ENCODE data around the gene SEMG2. TPM values are rescaled to one million over a fixed set of nuclear protein-coding genes. Genes with fewer than 3 reads are reported as not detected.

The SEMG2 gene, protein sequence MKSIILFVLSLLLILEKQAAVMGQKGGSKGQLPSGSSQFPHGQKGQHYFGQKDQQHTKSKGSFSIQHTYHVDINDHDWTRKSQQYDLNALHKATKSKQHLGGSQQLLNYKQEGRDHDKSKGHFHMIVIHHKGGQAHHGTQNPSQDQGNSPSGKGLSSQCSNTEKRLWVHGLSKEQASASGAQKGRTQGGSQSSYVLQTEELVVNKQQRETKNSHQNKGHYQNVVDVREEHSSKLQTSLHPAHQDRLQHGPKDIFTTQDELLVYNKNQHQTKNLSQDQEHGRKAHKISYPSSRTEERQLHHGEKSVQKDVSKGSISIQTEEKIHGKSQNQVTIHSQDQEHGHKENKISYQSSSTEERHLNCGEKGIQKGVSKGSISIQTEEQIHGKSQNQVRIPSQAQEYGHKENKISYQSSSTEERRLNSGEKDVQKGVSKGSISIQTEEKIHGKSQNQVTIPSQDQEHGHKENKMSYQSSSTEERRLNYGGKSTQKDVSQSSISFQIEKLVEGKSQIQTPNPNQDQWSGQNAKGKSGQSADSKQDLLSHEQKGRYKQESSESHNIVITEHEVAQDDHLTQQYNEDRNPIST
- not detected for total RNA-seq

DNA sequence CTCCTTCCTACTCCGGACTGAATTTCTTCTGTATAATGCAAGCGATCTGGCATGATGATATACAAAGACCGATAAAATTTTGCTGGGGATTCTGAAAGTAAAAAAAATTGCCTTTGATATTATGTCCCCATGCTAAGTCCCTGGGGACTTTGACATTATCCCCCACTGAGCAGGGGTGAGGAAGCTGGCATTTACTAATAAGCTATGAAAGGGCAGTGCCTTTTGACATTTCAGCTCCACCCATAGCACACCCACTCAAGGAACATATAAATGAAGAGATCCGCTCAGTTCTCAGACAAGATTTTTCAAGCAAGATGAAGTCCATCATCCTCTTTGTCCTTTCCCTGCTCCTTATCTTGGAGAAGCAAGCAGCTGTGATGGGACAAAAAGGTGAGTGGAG is at the start of gene SEMG2:
TSS of gene SEMG2 (plus strand) at position 298 of the 400 bp plus-strand sequence. CDS start at position 315, 17 bp downstream.
- H3K9me3 Mint-ChIP-seq: no peaks in the 10 kb centered on the region
- no peak within 1 kb of the TSS for H3K27ac Mint-ChIP-seq
- H3K27me3 Mint-ChIP-seq: peaks cover 32% of the 10 kb centered on the region
- no peak within 1 kb of the TSS for H3K4me3 Mint-ChIP-seq
- no peak for DNase-seq
- H3K36me3 Mint-ChIP-seq: no peaks in the 10 kb centered on the region
- H3K4me1 Mint-ChIP-seq: no peaks in the 10 kb centered on the region

DNA sequence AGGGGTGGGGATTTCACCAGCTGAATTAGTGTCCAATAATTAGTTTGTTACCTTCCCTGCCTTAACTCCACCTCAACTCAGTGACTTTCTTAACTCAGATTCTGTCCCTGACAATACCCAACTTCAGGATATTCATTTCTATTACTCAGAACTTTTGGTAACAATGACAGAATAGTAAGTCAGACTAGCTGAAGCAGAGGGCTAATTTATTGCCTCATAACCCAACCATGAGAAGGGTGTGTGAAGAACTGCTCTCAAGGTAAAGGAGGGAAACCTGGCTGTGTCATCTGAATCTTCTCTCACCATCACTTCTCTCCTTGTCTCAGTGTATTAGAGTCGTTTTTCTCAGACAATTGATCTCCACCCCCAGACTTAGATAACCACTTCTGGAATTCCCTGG is 47.7 kb upstream of the SEMG2 start:
- Mint-ChIP-seq H3K27ac (no peak overlapping the region), H3K27me3 (peaks cover 25% of the 10 kb centered on the region), H3K36me3 (no peaks in the 10 kb centered on the region), H3K4me3 (no peak overlapping the region), H3K4me1 (peaks cover 3% of the 10 kb centered on the region), H3K9me3 (peaks cover 6% of the 10 kb centered on the region)
- no peak for DNase-seq

DNA sequence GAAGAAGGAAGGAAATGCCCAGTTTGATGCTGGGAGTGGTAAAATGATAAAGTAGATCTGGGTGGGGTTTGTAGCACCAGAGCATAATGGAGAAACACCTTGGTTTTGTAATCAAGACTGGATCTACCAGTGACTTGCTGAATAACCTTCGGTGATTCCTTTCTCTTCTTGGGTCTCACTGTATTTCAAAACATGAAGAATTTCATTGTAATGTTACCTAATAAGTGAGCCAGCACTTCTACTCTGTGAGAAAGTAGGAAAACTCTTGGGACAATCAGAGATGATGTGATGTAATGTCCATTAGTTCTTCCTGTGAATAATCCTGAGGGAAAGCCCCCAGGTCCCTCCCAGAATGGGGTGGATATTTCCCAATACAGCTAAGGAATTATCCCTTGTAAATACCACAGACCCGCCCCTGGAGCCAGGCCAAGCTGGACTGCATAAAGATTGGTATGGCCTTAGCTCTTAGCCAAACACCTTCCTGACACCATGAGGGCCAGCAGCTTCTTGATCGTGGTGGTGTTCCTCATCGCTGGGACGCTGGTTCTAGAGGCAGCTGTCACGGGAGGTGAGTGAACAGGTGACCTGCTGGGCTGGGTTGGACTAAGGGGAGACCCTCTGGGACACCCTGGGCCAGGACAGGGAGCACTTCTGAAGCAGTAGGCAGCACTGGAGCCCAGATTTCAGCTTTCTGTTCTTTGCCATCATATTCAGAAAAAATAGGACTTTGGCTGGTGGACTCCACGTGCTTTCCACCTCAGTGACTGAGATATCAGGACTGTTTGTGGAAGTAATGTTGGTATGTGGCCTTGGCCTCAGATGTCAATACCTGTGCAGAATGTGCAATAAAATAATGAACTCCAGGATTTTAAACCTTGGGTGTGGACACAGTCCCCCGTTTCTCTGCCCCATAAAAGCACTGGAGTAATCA is 46.5 kb upstream of the SEMG2 start, which contains the start of gene PI3:
TSS of gene PI3 (plus strand) at position 469 of the 931 bp plus-strand sequence. CDS start at position 490, 21 bp downstream.
- Mint-ChIP-seq H3K36me3 (no peaks in the 10 kb centered on the region), H3K27me3 (peaks cover 25% of the 10 kb centered on the region), H3K4me3 (no peak within 1 kb of the TSS), H3K27ac (no peak within 1 kb of the TSS), H3K9me3 (peaks cover 5% of the 10 kb centered on the region), H3K4me1 (peaks cover 3% of the 10 kb centered on the region)
- DNase-seq: no peak

DNA sequence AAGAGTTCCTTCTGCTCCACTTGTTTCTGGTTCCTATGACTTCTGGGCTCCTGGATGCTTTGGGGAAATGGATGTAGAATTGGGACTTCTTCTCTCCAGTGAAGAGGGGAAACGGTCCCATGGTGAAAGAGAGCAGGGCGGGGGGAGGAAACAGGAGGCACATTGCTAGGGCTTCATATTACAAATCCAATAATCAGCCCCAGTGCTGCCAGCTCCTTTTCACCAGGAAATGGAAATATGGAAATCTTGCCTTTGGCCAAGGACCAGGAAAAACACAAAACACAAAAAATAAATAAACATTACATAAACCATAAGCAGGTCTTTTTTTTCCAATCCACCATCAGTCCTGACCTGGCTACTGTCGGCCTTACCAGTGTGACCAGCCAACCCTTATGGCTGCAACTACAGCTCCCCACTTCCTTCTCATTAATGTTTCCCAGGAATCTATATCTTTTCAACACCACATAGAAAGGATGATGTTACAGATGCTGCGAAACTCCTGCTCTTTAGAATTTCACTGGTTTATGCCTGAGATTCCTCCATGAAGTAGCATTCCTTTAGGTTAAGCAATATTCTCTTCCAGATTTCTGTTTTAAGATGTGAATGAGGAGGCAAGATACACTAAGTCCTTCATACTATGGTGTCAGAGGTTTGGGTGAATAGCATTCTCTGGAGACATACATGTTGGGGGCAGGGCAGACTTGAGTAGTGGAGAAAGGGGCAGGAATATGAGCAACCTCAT is 44.5 kb upstream of the SEMG2 start:
- H3K27ac Mint-ChIP-seq: no peak overlapping the region
- no peaks in the 10 kb centered on the region for H3K9me3 Mint-ChIP-seq
- H3K4me1 Mint-ChIP-seq: peaks cover 3% of the 10 kb centered on the region
- no peaks in the 10 kb centered on the region for H3K36me3 Mint-ChIP-seq
- DNase-seq: no peak
- H3K27me3 Mint-ChIP-seq: peaks cover 22% of the 10 kb centered on the region
- H3K4me3 Mint-ChIP-seq: no peak overlapping the region

DNA sequence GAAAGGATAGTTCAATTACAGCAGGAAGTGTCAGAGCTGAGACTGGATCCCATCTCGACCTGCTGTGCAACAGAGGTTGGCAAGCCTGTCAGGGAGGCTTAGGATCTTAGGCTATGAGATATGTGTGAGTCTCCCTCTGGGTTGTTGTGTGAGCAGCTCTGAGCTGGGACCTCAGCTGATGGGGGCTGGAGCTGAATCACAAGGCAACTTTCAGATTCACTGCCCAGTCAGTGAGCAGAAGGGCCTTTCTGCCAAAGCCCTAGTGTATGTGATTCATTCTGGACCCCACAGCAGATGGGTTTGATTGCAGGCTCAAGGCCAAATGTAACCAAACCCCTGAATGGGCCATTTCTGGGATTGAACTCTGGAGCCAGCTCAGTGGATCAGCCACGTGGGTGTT is 42.0 kb upstream of the SEMG2 start:
- Mint-ChIP-seq H3K27me3 (peaks cover 13% of the 10 kb centered on the region), H3K4me1 (no peaks in the 10 kb centered on the region), H3K9me3 (no peaks in the 10 kb centered on the region), H3K4me3 (no peak overlapping the region), H3K36me3 (no peaks in the 10 kb centered on the region), H3K27ac (no peak overlapping the region)
- DNase-seq: no peak

DNA sequence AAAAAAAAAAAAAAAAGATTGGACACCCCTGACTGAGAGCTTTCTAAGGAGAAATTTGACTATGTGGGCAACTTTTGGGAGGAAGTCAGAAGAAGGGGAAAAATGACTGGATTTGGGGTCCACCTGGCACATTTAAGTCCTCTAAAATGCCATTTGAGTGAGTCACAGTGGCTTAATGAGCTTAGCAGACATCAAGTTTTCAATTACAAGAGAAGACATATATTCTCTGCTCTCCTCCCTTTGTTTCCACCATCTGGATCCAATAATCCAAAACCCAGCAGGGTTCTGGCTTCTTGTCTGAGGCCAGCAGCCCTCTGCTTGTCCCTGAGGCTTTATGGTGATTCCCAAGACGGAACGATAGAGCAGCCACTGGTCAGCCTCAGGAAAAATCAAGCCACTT is 39.5 kb upstream of the SEMG2 start:
- H3K36me3 Mint-ChIP-seq: no peaks in the 10 kb centered on the region
- H3K27me3 Mint-ChIP-seq: peaks cover 8% of the 10 kb centered on the region
- H3K27ac Mint-ChIP-seq: no peak overlapping the region
- no peaks in the 10 kb centered on the region for H3K9me3 Mint-ChIP-seq
- H3K4me3 Mint-ChIP-seq: no peak overlapping the region
- H3K4me1 Mint-ChIP-seq: no peaks in the 10 kb centered on the region
- no peak for DNase-seq

DNA sequence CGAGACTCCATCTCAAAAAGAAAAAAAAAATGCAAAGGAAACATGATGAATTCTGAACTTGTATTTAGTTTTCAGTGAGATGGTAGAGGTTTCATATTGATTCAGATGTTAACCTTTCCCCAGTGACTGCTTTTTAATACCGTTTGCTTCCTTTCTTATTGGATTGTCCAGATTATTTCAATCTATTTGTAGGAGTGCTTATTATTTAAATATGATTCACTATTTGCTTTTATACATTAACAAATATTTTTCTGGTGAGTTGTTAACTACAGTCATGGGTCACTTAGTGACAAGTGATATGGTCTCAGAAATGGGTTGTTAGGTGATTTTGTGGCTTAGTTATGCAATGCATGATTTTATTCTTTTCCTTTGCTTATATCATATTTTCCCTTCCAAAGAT is 38.1 kb upstream of the SEMG2 start:
- H3K27me3 Mint-ChIP-seq: peaks cover 3% of the 10 kb centered on the region
- H3K4me1 Mint-ChIP-seq: no peaks in the 10 kb centered on the region
- no peak for DNase-seq
- H3K36me3 Mint-ChIP-seq: no peaks in the 10 kb centered on the region
- no peak overlapping the region for H3K27ac Mint-ChIP-seq
- no peaks in the 10 kb centered on the region for H3K9me3 Mint-ChIP-seq
- H3K4me3 Mint-ChIP-seq: no peak overlapping the region

DNA sequence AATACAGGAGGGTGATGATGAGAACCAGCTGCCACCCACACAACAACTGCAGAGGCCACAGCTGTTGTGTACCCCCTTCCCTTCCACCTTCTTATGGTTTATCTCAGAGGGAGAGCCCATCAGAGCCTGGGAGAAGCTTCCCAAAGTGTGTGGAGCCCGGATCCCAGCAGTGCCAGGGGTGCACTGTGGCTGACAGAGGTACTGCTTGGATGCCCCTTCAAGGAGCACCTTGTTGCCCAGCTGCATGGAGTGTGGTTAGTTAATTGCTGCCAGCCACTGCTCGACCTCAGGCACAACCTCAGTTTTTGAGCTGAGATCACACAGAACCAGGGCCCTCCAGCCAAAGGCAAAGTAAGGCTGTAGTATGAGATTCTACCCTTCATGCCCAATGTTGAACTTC is 33.5 kb upstream of the SEMG2 start:
- no peaks in the 10 kb centered on the region for H3K4me1 Mint-ChIP-seq

DNA sequence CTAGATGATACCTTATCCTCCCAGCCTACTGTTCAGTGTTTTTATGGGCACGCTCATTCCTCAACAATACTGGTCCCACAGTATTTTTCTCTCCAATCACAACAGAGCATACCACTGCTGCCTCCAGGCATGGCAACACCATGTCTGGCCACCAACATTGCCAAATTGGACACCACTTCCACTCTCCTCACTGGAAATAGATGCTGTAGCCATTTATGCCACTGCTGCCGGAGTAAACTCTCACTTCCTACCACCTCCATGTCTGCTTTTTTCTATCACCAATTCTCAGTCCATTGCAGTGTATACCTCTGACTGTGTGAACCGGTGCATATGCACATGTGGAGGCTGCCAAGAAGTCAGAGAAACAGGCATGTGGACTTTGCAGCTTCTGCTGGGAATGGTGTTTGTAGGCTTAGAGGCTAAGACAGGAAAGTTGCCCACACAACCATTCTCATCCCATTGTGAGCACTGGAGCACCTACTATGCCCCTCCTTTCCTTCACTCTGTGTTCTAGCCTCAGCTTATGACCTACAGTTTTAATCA is 32.0 kb upstream of the SEMG2 start:
- no peaks in the 10 kb centered on the region for H3K4me1 Mint-ChIP-seq
- no peak overlapping the region for H3K27ac Mint-ChIP-seq
- H3K27me3 Mint-ChIP-seq: peaks cover 7% of the 10 kb centered on the region
- no peak for DNase-seq
- no peaks in the 10 kb centered on the region for H3K36me3 Mint-ChIP-seq
- no peaks in the 10 kb centered on the region for H3K9me3 Mint-ChIP-seq
- H3K4me3 Mint-ChIP-seq: no peak overlapping the region

More for the DNA sequence above, 33.5 kb upstream of the SEMG2 start:
- Mint-ChIP-seq H3K27ac (no peak overlapping the region), H3K27me3 (peaks cover 6% of the 10 kb centered on the region), H3K9me3 (no peaks in the 10 kb centered on the region), H3K4me3 (no peak overlapping the region), H3K36me3 (no peaks in the 10 kb centered on the region)
- DNase-seq: no peak

DNA sequence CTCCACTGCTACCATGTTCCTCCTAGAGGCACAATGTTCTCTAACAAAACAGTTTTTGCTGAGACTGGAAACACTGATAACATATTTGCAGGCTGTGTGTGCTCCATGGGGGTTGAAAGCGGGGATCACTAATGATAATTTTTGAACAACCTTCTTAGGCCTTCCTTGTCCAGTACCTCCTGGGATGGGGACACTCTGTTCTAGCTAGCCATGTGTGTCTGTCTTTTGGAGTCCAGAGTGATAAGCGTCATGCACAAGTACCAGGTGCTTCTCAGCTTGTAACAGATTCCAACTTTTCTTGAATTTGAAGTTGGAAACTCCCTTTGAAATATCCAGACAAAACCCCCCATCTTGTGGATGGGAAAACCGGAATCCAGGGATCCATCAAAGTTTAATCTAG is 31.3 kb upstream of the SEMG2 start:
- H3K9me3 Mint-ChIP-seq: no peaks in the 10 kb centered on the region
- H3K27me3 Mint-ChIP-seq: peaks cover 9% of the 10 kb centered on the region
- no peaks in the 10 kb centered on the region for H3K36me3 Mint-ChIP-seq

DNA sequence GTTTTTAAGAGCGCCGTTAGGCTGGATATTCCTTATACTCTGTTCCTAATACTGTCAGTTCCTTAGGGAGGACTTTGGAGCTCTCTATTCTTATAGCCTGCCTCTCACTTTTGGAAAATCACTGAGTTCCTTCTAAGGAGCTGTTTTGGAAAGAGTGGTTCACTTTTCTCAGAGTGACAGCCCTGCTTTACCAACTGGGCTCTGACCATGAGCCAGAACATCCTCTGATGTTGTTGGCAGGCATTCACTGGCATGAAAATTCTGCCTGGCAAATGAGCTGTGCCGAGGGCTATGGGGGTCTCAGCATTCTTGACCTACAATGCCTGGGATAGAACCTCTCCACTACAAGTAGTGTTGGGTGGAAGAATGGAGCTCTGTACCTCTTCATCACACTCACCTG is 29.2 kb upstream of the SEMG2 start:
- Mint-ChIP-seq H3K27me3 (peaks cover 6% of the 10 kb centered on the region), H3K9me3 (peaks cover 2% of the 10 kb centered on the region), H3K27ac (no peak overlapping the region), H3K4me3 (no peak overlapping the region), H3K36me3 (no peaks in the 10 kb centered on the region), H3K4me1 (no peaks in the 10 kb centered on the region)
- no peak for DNase-seq

More for the DNA sequence above, 31.3 kb upstream of the SEMG2 start:
- no peak for DNase-seq
- Mint-ChIP-seq H3K27ac (no peak overlapping the region), H3K4me1 (no peaks in the 10 kb centered on the region), H3K4me3 (no peak overlapping the region)

DNA sequence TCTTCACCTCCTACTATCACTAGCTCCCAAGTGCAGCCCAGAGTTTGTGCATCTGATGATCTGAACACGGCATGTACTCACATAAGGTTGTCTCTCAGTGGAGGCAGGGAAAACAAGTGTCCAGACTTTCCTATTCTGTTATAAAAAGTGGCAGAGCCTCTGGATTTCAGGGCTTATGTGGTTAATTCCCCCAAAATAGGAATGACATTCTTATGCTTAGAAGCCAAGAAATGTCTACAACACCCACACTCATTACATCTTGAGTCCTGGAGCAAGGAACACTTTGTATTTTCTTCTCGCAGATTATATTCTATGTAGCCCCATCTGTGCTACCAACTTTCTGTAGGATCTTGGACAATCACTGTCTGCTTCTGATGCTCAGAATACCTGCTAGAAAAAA is 27.8 kb upstream of the SEMG2 start:
- H3K9me3 Mint-ChIP-seq: peaks cover 2% of the 10 kb centered on the region
- peaks cover 10% of the 10 kb centered on the region for H3K27me3 Mint-ChIP-seq
- H3K4me3 Mint-ChIP-seq: no peak overlapping the region
- no peaks in the 10 kb centered on the region for H3K36me3 Mint-ChIP-seq
- H3K4me1 Mint-ChIP-seq: no peaks in the 10 kb centered on the region
- no peak for DNase-seq
- H3K27ac Mint-ChIP-seq: no peak overlapping the region

DNA sequence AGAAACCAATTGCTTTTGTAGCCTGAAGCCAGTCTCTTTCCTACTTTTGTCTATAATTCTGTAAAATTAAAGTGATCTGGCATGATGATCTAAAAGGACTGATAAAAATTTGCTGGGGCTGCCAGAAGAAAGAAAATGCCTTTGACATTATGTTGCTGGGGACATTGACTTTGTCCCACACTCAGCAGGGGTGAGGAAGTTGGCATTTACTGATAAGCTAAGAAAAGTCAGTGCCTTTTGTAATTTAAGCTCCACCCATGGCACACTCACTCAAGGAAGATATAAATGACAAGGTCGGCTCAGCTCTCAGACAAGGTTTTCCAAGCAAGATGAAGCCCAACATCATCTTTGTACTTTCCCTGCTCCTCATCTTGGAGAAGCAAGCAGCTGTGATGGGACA is 14.4 kb upstream of the SEMG2 start, which contains the start of gene SEMG1:
TSS of gene SEMG1 (plus strand) at position 309 of the 400 bp plus-strand sequence. CDS start at position 330, 21 bp downstream.
- no peaks in the 10 kb centered on the region for H3K4me1 Mint-ChIP-seq
- no peak for DNase-seq
- no peak within 1 kb of the TSS for H3K27ac Mint-ChIP-seq
- no peaks in the 10 kb centered on the region for H3K36me3 Mint-ChIP-seq
- no peak within 1 kb of the TSS for H3K4me3 Mint-ChIP-seq
- H3K9me3 Mint-ChIP-seq: peaks cover 5% of the 10 kb centered on the region
- peaks cover 59% of the 10 kb centered on the region for H3K27me3 Mint-ChIP-seq

DNA sequence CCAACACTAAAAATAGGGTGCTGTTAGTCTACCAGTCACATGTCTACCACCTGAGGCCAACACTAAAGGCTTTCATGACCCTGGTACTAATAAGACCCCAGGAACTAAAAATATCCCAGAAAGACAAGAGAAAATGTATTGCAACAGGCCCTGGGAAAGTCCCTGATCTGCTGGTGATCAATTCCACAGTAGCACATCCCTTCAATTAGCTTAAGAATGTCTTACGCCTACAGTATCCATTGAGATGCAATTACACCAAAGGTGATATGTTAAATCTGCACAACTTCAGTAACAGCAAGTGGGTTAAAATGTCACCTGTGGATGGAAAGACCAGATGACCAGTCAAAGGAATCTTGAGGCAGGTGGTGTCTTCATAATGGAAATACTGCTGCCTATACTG is 11.2 kb upstream of the SEMG2 start:
- H3K9me3 Mint-ChIP-seq: no peaks in the 10 kb centered on the region
- no peaks in the 10 kb centered on the region for H3K4me1 Mint-ChIP-seq
- no peak overlapping the region for H3K4me3 Mint-ChIP-seq
- no peak for DNase-seq
- H3K27me3 Mint-ChIP-seq: peaks cover 66% of the 10 kb centered on the region
- H3K36me3 Mint-ChIP-seq: no peaks in the 10 kb centered on the region
- no peak overlapping the region for H3K27ac Mint-ChIP-seq
